Stimulated activated CD4-positive, alpha-beta T cell treated with anti-CD3 and anti-CD28 coated beads, Interleukin-15, amount 100 ng/mL, for 24 hours (primary cell): ENCODE measurements around the gene SV2B.
"Not testable (repeated sequence)": the region's sequence is repeated elsewhere in the genome, so short reads cannot be mapped to it uniquely, and the experiment has no call there.

Experiments used
- DNase-seq: peaks from one replicate; pipeline ENCODE4 v3.0.0-alpha.2; 2020

Gene SV2B

GRCh38 chr15:91099995-91100813, at the start of gene SV2B:
Gene SV2B, plus strand, starts transcription at chr15:91100257. Its CDS starts 126,007 bp downstream, at chr15:91226264.
- DNase-seq: peak; percentile 70

GRCh38 chr15:91051248-91051647, 48.8 kb upstream of the SV2B start:
- DNase-seq: no peak

GRCh38 chr15:91054816-91055215, 45.2 kb upstream of the SV2B start:
- no peak for DNase-seq

- peak; percentile 54 for DNase-seq
These were observed 44.3 kb upstream of the SV2B start for GRCh38 chr15:91055548-91056331.

- DNase-seq: no peak
These were observed 38.8 kb upstream of the SV2B start for GRCh38 chr15:91061230-91061629.

GRCh38 chr15:91061997-91062396, 38.1 kb upstream of the SV2B start:
- no peak for DNase-seq

- no peak for DNase-seq
These were observed 34.6 kb upstream of the SV2B start for GRCh38 chr15:91065505-91065904.

- no peak for DNase-seq
These were observed 33.0 kb upstream of the SV2B start for GRCh38 chr15:91067036-91067435.

- no peak for DNase-seq
These were observed 31.6 kb upstream of the SV2B start for GRCh38 chr15:91068436-91068835.

- no peak for DNase-seq
These were observed 31.1 kb upstream of the SV2B start for GRCh38 chr15:91068966-91069365.

GRCh38 chr15:91070872-91071271, 29.2 kb upstream of the SV2B start:
- DNase-seq: no peak

GRCh38 chr15:91072161-91072560, 27.9 kb upstream of the SV2B start:
- DNase-seq: no peak

- DNase-seq: no peak
These were observed 27.0 kb upstream of the SV2B start for GRCh38 chr15:91073077-91073476.

GRCh38 chr15:91073768-91074167, 26.3 kb upstream of the SV2B start:
- no peak for DNase-seq

- no peak for DNase-seq
These were observed 24.3 kb upstream of the SV2B start for GRCh38 chr15:91075739-91076138.

GRCh38 chr15:91077029-91077428, 23.0 kb upstream of the SV2B start:
- DNase-seq: no peak

GRCh38 chr15:91093866-91094265, 6.2 kb upstream of the SV2B start:
- not testable (repeated sequence) for DNase-seq

GRCh38 chr15:91098451-91098850, 1.6 kb upstream of the SV2B start:
- DNase-seq: no peak

GRCh38 chr15:91099616-91099994, 452 bp upstream of the SV2B start:
- peak; percentile 70 for DNase-seq

GRCh38 chr15:91100814-91101607, 954 bp downstream of the SV2B start:
- DNase-seq: peak; percentile 13

GRCh38 chr15:91101608-91101920, 1.5 kb downstream of the SV2B start:
- DNase-seq: no peak

- no peak for DNase-seq
These were observed 2.7 kb downstream of the SV2B start for GRCh38 chr15:91102546-91103330.

- no peak for DNase-seq
These were observed 4.1 kb downstream of the SV2B start for GRCh38 chr15:91104111-91104510.
